Measurements from ENCODE around the gene PSMC3IP.

DNA sequence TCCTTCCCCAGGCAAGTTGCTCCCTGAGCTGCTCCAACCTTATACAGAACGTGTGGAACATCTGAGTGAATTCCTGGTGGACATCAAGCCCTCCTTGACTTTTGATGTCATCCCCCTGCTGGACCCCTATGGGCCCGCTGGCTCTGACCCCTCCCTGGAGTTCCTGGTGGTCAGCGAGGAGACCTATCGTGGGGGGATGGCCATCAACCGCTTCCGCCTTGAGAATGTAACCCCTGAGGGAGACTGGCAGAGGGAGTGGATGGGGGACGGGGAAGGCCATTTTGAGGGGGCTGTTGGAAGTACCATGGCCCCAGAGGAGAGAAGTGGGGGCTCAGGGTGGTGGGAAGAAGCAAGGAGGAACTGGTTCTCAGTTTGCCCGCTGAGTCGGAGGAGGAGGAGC, 13.6 kb downstream of the PSMC3IP start:
- no peak for TF ChIP-seq POLR2A (IDR thresholded peaks at IDR 0.05)
- TF ChIP-seq, protein P1, sequence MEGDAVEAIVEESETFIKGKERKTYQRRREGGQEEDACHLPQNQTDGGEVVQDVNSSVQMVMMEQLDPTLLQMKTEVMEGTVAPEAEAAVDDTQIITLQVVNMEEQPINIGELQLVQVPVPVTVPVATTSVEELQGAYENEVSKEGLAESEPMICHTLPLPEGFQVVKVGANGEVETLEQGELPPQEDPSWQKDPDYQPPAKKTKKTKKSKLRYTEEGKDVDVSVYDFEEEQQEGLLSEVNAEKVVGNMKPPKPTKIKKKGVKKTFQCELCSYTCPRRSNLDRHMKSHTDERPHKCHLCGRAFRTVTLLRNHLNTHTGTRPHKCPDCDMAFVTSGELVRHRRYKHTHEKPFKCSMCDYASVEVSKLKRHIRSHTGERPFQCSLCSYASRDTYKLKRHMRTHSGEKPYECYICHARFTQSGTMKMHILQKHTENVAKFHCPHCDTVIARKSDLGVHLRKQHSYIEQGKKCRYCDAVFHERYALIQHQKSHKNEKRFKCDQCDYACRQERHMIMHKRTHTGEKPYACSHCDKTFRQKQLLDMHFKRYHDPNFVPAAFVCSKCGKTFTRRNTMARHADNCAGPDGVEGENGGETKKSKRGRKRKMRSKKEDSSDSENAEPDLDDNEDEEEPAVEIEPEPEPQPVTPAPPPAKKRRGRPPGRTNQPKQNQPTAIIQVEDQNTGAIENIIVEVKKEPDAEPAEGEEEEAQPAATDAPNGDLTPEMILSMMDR (IDR thresholded peaks at IDR 0.05) = no peak
